GM19035 (cell line): ENCODE data around the gene SDF4.

ENCODE experiments used
- ATAC-seq: cut with Tn5 transposase; IDR thresholded peaks from one replicate; pipeline ENCODE4 v1.9.1; 2021; ENCODE audit not compliant: unreplicated experiment

The SDF4 gene

GRCh38 chr1:1168451-1169411 lies 63.1 kb downstream of the SDF4 start:
- no peak for ATAC-seq

GRCh38 chr1:1167841-1168450 lies 63.9 kb downstream of the SDF4 start:
- no peak for ATAC-seq

GRCh38 chr1:1167398-1167821 lies 64.4 kb downstream of the SDF4 start:
- ATAC-seq, result no peak
